ENCODE measurements around the gene CLEC4M.

DNA sequence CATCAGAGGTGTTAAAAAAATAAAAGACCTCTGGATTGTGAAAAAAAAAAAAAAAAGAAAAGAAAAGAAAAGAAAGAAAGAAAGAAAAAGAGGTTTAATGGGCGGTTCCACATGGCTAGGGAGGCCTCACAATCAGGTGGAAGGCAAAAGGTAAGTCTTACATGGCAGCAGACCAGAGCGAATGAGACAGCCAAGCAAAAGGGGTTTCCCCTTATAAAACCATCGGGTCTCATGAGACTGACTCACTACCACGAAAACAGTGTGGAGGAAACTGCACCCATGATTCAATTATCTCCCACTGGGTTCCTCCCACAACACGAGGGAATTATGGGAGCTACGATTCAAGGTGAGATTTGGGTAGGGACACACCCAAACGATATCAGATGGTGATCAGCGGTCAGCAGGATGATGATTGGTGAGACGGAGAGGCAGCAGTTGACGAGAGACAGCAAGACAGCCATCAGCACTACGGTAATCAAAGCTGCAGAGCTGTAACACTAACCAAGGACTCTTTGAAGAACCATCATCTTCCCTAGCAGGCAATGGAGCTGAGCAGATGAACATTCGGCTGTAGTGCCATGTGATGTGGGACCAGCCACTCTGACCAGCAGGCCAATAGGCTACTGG lies 11.8 kb upstream of the CLEC4M start:
- no peak for TF ChIP-seq EZH2 (IDR thresholded peaks at IDR 0.05; ENCODE audit: low read length, missing control alignments)
- TF ChIP-seq, protein P1, sequence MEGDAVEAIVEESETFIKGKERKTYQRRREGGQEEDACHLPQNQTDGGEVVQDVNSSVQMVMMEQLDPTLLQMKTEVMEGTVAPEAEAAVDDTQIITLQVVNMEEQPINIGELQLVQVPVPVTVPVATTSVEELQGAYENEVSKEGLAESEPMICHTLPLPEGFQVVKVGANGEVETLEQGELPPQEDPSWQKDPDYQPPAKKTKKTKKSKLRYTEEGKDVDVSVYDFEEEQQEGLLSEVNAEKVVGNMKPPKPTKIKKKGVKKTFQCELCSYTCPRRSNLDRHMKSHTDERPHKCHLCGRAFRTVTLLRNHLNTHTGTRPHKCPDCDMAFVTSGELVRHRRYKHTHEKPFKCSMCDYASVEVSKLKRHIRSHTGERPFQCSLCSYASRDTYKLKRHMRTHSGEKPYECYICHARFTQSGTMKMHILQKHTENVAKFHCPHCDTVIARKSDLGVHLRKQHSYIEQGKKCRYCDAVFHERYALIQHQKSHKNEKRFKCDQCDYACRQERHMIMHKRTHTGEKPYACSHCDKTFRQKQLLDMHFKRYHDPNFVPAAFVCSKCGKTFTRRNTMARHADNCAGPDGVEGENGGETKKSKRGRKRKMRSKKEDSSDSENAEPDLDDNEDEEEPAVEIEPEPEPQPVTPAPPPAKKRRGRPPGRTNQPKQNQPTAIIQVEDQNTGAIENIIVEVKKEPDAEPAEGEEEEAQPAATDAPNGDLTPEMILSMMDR (conservative IDR thresholded peaks at IDR 0.05 in 1 of 2, IDR thresholded peaks at IDR 0.05 in 1 of 2; ENCODE audit: low read depth in 1 of 2, low read length in 2 of 2): no peak
